ENCODE data around the gene SLC30A2.
"Not testable (repeated sequence)": the region's sequence is repeated elsewhere in the genome, so short reads cannot be mapped to it uniquely, and the experiment has no call there.

Gene SLC30A2, protein sequence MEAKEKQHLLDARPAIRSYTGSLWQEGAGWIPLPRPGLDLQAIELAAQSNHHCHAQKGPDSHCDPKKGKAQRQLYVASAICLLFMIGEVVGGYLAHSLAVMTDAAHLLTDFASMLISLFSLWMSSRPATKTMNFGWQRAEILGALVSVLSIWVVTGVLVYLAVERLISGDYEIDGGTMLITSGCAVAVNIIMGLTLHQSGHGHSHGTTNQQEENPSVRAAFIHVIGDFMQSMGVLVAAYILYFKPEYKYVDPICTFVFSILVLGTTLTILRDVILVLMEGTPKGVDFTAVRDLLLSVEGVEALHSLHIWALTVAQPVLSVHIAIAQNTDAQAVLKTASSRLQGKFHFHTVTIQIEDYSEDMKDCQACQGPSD

DNA sequence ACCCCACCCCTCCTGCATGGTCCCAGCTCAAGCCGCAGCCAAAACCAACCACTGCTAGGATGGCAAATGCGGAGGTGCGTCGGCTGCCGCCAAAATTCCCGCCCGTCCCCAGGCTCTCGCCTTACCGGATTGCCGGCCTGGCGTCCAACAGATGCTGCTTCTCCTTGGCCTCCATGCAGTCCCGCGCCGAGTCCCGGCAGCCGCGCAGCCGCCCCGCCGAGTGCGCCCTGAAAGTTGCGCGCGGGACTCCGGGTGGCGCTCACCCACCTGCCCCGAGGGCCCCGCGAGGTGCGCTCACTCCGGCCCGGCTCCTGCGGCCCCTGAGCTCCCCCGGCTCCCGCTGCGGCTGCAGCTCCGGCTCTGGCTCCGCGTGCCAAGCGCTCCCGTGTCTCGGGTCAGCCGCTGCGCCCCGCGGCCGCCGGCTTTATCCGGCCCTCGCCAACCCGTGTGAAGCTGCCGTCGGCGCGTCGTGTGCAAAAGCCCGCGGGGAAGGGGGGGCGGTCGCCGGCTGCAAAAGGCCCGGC is at the start of gene SLC30A2:
Gene SLC30A2, minus strand, starts transcription at position 397 of the 524 bp plus-strand sequence. Its CDS starts 222 bp downstream, at position 175.
- H3K4me3 ChIP-seq (ENCODE audit: control insufficient read depth, low read depth, low read length), result no peak within 1 kb of the TSS
- TF ChIP-seq, protein P1, sequence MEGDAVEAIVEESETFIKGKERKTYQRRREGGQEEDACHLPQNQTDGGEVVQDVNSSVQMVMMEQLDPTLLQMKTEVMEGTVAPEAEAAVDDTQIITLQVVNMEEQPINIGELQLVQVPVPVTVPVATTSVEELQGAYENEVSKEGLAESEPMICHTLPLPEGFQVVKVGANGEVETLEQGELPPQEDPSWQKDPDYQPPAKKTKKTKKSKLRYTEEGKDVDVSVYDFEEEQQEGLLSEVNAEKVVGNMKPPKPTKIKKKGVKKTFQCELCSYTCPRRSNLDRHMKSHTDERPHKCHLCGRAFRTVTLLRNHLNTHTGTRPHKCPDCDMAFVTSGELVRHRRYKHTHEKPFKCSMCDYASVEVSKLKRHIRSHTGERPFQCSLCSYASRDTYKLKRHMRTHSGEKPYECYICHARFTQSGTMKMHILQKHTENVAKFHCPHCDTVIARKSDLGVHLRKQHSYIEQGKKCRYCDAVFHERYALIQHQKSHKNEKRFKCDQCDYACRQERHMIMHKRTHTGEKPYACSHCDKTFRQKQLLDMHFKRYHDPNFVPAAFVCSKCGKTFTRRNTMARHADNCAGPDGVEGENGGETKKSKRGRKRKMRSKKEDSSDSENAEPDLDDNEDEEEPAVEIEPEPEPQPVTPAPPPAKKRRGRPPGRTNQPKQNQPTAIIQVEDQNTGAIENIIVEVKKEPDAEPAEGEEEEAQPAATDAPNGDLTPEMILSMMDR (IDR thresholded peaks at IDR 0.05; ENCODE audit: control insufficient read depth, insufficient read depth, low read depth, low read length, missing control alignments), result no peak
- no peak for DNase-seq (ENCODE audit: low read depth)

DNA sequence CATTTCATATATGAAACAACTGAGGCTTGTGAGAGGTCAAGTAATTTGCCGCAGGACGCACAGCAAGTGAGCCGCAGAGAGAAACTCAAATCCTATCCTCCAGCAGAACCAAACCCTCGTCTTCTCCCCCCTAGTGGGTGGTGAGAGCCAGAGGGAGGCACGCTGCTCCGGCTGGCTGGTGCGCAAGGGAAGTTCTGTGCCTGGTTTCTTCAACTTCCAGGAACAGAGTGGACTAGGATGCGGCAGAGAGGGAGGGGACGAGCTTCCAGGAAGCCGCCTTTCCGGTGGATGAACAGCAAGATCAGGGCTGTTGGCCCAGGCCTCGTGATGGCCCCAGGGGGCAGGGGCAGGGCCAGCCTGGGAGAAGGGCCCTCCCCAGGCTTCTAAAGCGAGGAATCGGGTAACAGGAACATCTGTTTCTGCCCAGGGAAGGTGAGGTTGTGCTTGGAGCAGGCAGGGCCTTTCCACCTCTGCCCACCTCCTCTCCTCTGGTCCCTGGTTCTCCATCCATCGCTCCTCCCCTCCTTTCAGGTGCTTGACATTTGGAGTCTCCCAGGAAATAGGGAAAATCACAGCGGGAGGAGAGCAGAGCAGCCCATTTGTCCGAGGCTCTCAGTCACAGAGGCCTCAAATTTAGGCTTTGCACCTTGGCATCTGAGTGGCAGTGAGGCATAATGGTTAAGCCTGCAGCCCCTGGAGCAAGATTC is 48.9 kb upstream of the SLC30A2 start:
- no peak for DNase-seq (ENCODE audit: low read depth)
- TF ChIP-seq, protein P1 (IDR thresholded peaks at IDR 0.05; ENCODE audit: control insufficient read depth, insufficient read depth, low read depth, low read length, missing control alignments), result peak; percentile 25
- no peak overlapping the region for H3K4me3 ChIP-seq (ENCODE audit: control insufficient read depth, low read depth, low read length)

DNA sequence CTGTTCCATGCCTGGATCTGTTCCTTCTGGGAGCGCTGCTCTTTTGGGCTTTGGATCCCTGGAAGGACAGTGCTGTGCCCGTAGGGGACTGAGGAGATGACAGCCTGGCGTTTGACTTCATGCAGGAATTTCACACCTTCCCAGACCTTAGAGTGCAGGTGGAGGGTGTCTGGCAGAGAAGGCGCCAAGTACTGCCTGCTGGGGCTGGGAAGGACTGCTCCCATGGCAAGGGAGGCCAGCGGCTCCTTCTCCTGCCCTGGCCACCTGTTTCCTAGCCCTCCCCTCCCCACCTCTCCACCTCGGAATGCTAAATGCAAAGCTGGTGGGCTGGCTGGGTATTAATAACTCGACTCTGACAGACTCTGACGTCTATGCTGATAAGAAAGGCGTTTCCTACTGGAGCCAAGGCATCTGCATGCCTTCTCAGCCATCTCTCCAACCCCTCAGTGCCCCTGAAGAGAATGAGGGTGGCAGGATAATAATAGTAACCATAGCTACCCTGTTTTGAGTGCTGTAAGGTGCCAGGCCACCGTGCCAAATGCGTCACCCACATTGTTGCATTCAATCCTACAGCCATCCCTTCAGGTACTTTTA is 48.3 kb upstream of the SLC30A2 start:
- DNase-seq (ENCODE audit: low read depth), result no peak
- H3K4me3 ChIP-seq (ENCODE audit: control insufficient read depth, low read depth, low read length), result no peak overlapping the region
- TF ChIP-seq, protein P1 (IDR thresholded peaks at IDR 0.05; ENCODE audit: control insufficient read depth, insufficient read depth, low read depth, low read length, missing control alignments), result no peak

DNA sequence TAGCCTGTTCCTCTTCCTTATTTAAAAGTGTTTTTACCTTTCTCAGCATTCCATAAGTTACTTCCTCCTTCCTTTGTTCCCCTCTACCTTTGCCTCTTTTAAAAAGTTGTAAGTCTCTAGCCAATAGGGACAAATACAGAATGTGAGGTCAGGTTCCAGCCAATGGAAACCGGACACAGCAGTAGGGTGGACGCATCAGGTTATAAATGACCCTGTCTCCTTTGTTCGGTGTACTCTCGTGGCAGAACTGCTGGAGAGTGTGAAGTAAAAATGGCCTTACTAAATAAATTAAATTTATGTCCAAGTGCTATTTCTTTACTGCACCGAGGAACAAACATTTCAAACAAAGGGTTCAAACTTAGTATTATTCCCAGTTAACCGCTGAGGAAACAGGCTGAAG is 47.7 kb upstream of the SLC30A2 start:
- not testable (repeated sequence) for H3K4me3 ChIP-seq (ENCODE audit: control insufficient read depth, low read depth, low read length)

DNA sequence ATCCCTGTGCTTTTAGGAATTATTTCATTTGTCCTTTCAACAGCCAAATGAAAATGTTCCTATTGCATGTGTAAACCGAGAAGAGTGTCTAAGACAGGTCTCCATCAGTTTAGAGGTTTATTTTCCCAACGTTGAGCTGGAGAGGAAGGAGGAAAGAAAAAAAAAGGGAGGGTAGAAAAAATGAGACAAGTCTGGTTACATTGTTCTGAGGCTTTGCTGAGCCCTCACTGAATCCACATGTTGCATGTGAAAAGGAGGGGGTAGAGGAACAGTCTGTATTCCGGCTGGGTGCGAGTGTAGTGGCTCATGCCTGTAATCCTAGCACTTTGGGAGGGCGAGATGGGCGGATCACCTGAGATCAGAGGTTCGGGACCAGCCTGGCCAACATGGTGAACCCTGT is 46.5 kb upstream of the SLC30A2 start:
- no peak overlapping the region for H3K4me3 ChIP-seq (ENCODE audit: control insufficient read depth, low read depth, low read length)
- no peak for DNase-seq (ENCODE audit: low read depth)
- TF ChIP-seq, protein P1 (IDR thresholded peaks at IDR 0.05; ENCODE audit: control insufficient read depth, insufficient read depth, low read depth, low read length, missing control alignments), result no peak

More for the DNA sequence above, 47.7 kb upstream of the SLC30A2 start:
- DNase-seq (ENCODE audit: low read depth), result not testable (repeated sequence)

DNA sequence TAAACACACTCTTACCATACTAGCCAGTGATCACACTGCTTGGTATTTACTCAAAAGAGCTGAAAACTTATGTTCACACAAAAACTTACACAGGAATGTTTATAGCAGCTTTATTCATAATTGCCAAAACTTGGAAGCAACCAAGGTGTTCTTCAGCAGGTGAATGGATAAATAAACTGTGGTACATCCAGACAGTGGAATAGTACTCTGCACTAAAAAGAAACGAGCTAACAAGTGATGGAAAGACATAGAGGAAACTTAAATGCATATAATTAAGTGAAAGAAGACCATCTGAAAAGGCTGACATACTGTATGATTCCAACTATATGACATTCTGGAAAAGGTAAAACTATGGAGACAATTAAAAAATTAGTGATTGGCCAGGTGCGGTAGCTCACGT is 45.0 kb upstream of the SLC30A2 start:
- TF ChIP-seq, protein P1 (IDR thresholded peaks at IDR 0.05; ENCODE audit: control insufficient read depth, insufficient read depth, low read depth, low read length, missing control alignments), result no peak
- no peak overlapping the region for H3K4me3 ChIP-seq (ENCODE audit: control insufficient read depth, low read depth, low read length)
- DNase-seq (ENCODE audit: low read depth), result no peak

All from AG09309 (cell line).